ENCODE measurements around the gene PCSK5.

GRCh38 chr9:76203373-76203772 lies 312.9 kb downstream of the PCSK5 start:
- no peak for TF ChIP-seq CTCF (conservative IDR thresholded peaks at IDR 0.05; ENCODE audit: low read length)
- no peak for TF ChIP-seq EZH2phosphoT487 (IDR thresholded peaks at IDR 0.05; ENCODE audit: borderline replicate concordance, low read depth, low read length)

Measured in OCI-LY7 (cell line).